OCI-LY3 (cell line): ENCODE data around the gene KIF2A.
A peak's percentile ranks its signal among the peaks of the same experiment; 100 is the strongest.
"Not testable (repeated sequence)": the region's sequence is repeated elsewhere in the genome, so short reads cannot be mapped to it uniquely, and the experiment has no call there.

Experiments used
- H2AFZ ChIP-seq: fragments of 200-600, 300-600 bp; shearing (Covaris generic); 2 replicates; pipeline ENCODE4 v1.6.0; 2014; ENCODE audit warnings: antibody characterized with exemption, low read depth, low read length
- H3K27ac ChIP-seq: fragments of 200-600, 300-600 bp; sonication (generic); 2 replicates; pipeline ENCODE4 v1.5.1; 2014; ENCODE audit warnings: mild to moderate bottlenecking, low read length, moderate library complexity, mixed read lengths
- H3K27me3 ChIP-seq: fragments of 200-600, 300-600 bp; sonication (generic); 2 replicates; pipeline ENCODE4 v1.6.1; 2014; ENCODE audit warnings: low read depth, low read length, mixed read lengths
- H3K36me3 ChIP-seq: fragments of 200-600, 300-600 bp; sonication (generic); replicated peaks from 2 replicates; pipeline ENCODE3; 2014; ENCODE audit warnings: low read depth, low read length, mixed read lengths
- H3K4me1 ChIP-seq: fragments of 300-600, 200-600 bp; sonication (generic); 2 replicates; pipeline ENCODE4 v1.6.1; 2014; ENCODE audit warnings: low read length, mixed read lengths
- H3K4me2 ChIP-seq: fragments of 200-600, 300-600 bp; sonication (generic); 2 replicates; pipeline ENCODE4 v1.6.1; 2014; ENCODE audit warnings: low read length, mixed read lengths
- H3K4me3 ChIP-seq: fragments of 300-600, 200-600 bp; sonication (generic); 2 replicates; pipeline ENCODE4 v1.5.1; 2014; ENCODE audit warnings: antibody characterized with exemption, mild to moderate bottlenecking, low read length, moderate library complexity
- H3K79me2 ChIP-seq: fragments of 300-600, 200-600 bp; shearing (Covaris generic); 2 replicates; pipeline ENCODE4 v1.6.1; 2014; ENCODE audit warnings: mild to moderate bottlenecking, low read length, mixed read lengths
- H3K9ac ChIP-seq: fragments of 300-600, 200-600 bp; shearing (Covaris generic); 2 replicates; pipeline ENCODE4 v1.6.0; 2014; ENCODE audit warnings: mild to moderate bottlenecking, low read length, moderate library complexity
- H3K9me3 ChIP-seq: fragments of 200-600, 300-600 bp; shearing (Covaris generic); 2 replicates; pipeline ENCODE4 v1.6.1; 2014; ENCODE audit warnings: low read length, mixed read lengths; ENCODE audit not compliant: insufficient read depth
- H4K20me1 ChIP-seq: fragments of 200-600, 300-600 bp; sonication (generic); 2 replicates; pipeline ENCODE4 v1.6.1; 2016; ENCODE audit warnings: low read length, mixed read lengths; ENCODE audit not compliant: insufficient read depth
- EZH2phosphoT487 ChIP-seq: fragments of 200-600 bp; shearing (Covaris generic); IDR thresholded peaks from 2 replicates; pipeline ENCODE4 v1.6.1; 2018; ENCODE audit warnings: antibody characterized with exemption, mixed run types, low read depth
- TF ChIP-seq, protein P1 (sequence below): fragments of 200-600, 300-600 bp; sonication (generic); IDR thresholded peaks from 2 replicates; pipeline ENCODE4 v1.5.1; 2014; ENCODE audit warnings: antibody characterized with exemption, low read length, low read depth

Gene KIF2A

DNA sequence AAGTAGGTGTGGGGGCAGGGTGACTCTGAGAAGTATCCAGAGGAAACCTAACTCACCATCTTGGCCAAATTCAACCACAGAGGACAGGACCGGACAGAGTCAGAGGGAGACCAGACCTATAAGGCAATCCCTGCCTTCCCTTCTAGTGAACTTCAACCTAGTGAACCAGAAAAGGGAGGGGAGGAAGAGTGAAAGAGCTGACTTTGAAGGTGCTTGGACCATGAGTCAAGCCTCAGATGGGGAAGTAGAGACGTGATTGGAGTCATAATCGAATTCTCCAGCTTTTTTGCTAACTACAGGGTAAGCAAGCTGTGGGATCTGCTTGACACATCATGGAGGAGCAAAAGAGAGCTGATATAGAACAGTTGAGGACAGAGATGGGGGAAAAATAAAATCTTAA is 18.8 kb upstream of the KIF2A start:
- peaks cover 13% of the 10 kb centered on the region; the same call in 1 of the 2 replicates for H3K9me3 ChIP-seq
- H3K4me1 ChIP-seq, result peaks cover 30% of the 10 kb centered on the region
- no peak overlapping the region for H3K27ac ChIP-seq
- H4K20me1 ChIP-seq, result no peaks in the 10 kb centered on the region
- no peak overlapping the region for H3K4me2 ChIP-seq
- H2AFZ ChIP-seq, result no peak overlapping the region
- H3K27me3 ChIP-seq, result no peaks in the 10 kb centered on the region
- H3K79me2 ChIP-seq, result no peaks in the 10 kb centered on the region
- TF ChIP-seq, protein P1, sequence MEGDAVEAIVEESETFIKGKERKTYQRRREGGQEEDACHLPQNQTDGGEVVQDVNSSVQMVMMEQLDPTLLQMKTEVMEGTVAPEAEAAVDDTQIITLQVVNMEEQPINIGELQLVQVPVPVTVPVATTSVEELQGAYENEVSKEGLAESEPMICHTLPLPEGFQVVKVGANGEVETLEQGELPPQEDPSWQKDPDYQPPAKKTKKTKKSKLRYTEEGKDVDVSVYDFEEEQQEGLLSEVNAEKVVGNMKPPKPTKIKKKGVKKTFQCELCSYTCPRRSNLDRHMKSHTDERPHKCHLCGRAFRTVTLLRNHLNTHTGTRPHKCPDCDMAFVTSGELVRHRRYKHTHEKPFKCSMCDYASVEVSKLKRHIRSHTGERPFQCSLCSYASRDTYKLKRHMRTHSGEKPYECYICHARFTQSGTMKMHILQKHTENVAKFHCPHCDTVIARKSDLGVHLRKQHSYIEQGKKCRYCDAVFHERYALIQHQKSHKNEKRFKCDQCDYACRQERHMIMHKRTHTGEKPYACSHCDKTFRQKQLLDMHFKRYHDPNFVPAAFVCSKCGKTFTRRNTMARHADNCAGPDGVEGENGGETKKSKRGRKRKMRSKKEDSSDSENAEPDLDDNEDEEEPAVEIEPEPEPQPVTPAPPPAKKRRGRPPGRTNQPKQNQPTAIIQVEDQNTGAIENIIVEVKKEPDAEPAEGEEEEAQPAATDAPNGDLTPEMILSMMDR, result no peak
- TF ChIP-seq EZH2phosphoT487, result no peak
- no peak overlapping the region for H3K4me3 ChIP-seq
- no peak overlapping the region for H3K9ac ChIP-seq
- H3K36me3 ChIP-seq, result peaks cover 14% of the 10 kb centered on the region

DNA sequence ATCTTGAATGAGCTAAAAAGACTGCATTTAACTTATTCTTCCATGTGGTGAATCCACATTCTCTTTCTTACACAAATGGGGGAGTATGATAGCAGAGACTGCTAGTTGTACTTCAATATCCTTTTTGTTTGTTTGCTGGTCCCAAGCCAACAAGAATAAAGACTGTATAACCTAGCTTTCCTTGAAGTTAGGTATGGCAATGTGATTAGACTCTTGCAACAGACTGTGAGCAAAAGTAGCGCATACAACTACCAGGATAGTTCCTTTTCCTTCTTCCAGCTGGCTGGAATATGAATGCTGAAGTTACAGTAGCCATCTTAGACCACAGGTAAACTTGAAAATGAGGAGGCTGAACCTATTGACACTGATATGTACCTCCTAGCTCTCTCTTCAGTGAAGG is 17.9 kb upstream of the KIF2A start:
- Histone ChIP-seq H2AFZ (no peak overlapping the region), H3K36me3 (peaks cover 14% of the 10 kb centered on the region), H4K20me1 (no peaks in the 10 kb centered on the region), H3K9me3 (peaks cover 13% of the 10 kb centered on the region; the same call in 1 of the 2 replicates), H3K79me2 (no peaks in the 10 kb centered on the region), H3K27ac (no peak overlapping the region), H3K9ac (no peak overlapping the region), H3K27me3 (no peaks in the 10 kb centered on the region), H3K4me3 (no peak overlapping the region), H3K4me2 (no peak overlapping the region), H3K4me1 (peaks cover 30% of the 10 kb centered on the region)
- TF ChIP-seq, protein P1, result no peak
- no peak for TF ChIP-seq EZH2phosphoT487

DNA sequence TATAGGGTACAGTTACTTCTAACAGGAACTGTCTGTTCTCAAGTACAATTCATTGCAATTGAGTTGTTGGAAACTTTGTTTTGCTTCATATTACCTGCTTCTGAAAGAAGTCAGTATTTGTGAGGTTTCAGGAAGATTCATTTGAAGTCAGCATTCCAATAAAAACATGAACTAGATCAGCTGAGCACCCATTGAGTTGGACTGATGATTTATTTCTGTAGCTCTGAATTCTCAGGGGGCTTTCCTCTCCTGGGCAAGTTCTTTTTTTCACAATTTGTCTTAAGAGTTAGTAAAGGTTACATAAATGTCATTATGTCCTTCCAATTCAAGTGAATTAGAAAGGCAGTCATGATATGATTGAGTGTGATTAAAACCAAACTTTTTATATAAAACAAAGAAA is 16.2 kb upstream of the KIF2A start:
- Histone ChIP-seq H4K20me1 (no peaks in the 10 kb centered on the region), H3K4me1 (peaks cover 30% of the 10 kb centered on the region)
- no peak for TF ChIP-seq EZH2phosphoT487
- TF ChIP-seq, protein P1, result no peak

GRCh38 chr5:62291829-62292228 is 14.2 kb upstream of the KIF2A start:
- not testable (repeated sequence) for H3K4me2 ChIP-seq, H2AFZ ChIP-seq, H3K9me3 ChIP-seq, H3K27ac ChIP-seq, H3K79me2 ChIP-seq, H3K36me3 ChIP-seq, H3K4me3 ChIP-seq, H3K9ac ChIP-seq, H4K20me1 ChIP-seq, H3K27me3 ChIP-seq
- peaks cover 17% of the 10 kb centered on the region for H3K4me1 ChIP-seq

More for the DNA sequence above, 16.2 kb upstream of the KIF2A start:
- Histone ChIP-seq H3K9me3 (peaks cover 10% of the 10 kb centered on the region; the same call in 1 of the 2 replicates), H3K4me2 (peak overlapping the region; percentile 51), H3K27me3 (no peaks in the 10 kb centered on the region), H3K79me2 (no peaks in the 10 kb centered on the region), H3K4me3 (0 out of 2 replicates have a peak overlapping the region, but pooled peaks have one; percentile 11), H3K9ac (no peak overlapping the region), H3K36me3 (peaks cover 14% of the 10 kb centered on the region), H3K27ac (peak overlapping the region; percentile 65), H2AFZ (no peak overlapping the region)

DNA sequence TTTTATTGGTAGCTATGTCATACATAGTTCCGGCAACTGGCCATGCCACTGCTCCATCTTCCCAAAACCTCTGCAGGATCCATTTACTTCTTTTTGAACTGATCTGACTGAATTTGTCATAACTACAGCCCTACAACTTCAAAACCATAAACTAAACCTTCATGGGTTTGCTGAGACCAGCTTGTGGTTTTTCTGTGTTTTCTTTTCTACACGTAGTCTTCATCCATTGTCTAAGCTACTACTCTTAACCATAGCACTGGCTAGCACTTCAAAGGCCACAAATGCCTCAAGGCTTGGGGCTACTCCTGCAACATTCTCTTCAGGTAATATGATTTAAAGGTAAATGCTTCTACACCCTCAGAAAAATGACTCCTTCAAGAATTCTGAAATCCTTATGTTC is 9.0 kb upstream of the KIF2A start:
- Histone ChIP-seq H3K9me3 (no peaks in the 10 kb centered on the region), H3K4me2 (no peak overlapping the region), H4K20me1 (no peaks in the 10 kb centered on the region), H3K36me3 (no peaks in the 10 kb centered on the region), H3K79me2 (no peaks in the 10 kb centered on the region), H3K9ac (no peak overlapping the region), H2AFZ (no peak overlapping the region), H3K27ac (no peak overlapping the region), H3K4me3 (no peak overlapping the region), H3K4me1 (no peaks in the 10 kb centered on the region), H3K27me3 (no peaks in the 10 kb centered on the region)
- TF ChIP-seq, protein P1, result no peak
- no peak for TF ChIP-seq EZH2phosphoT487
